B cell (primary cell): ENCODE data around the gene APOL6. TPM values are rescaled to one million over a fixed set of nuclear protein-coding genes. Genes with fewer than 3 reads are reported as not detected.

Experiments used
- ATAC-seq: fragments of 200-7000 bp; cut with Tn5 transposase; one replicate; pipeline ENCODE4 v1.10.0; 2021; ENCODE audit warnings: low read depth, mild to moderate bottlenecking, moderate number of reproducible peaks, moderate library complexity
- CTCF ChIA-PET: fragments of 350-600 bp; sonication (Branson Sonifier 250); formaldehyde crosslinking; loops from one replicate; lab custom pipeline; 2021; ENCODE audit warnings: antibody characterized with exemption, inconsistent platforms; lab: Charles Lee
- POLR2A ChIA-PET: fragments of 350-600 bp; sonication (Branson Sonifier 250); formaldehyde crosslinking; loops from one replicate; lab custom pipeline; 2021; ENCODE audit warnings: antibody characterized with exemption; lab: Charles Lee
- DNase-seq: peaks from one replicate; pipeline ENCODE4 v3.0.0; 2013
- H2AFZ ChIP-seq: 2 replicates; pipeline ENCODE4 v1.6.1; 2012; ENCODE audit warnings: mild to moderate bottlenecking, low read depth, low read length; ENCODE audit not compliant: insufficient read depth, poor library complexity, severe bottlenecking
- H3K27ac ChIP-seq, 2 donors: 1 replicate in 1 of 2; 2 replicates in 1 of 2; pipeline ENCODE4 v1.5.1; 2012 to 2013; ENCODE audit warnings: low read length in 2 of 2, mild to moderate bottlenecking in 2 of 2, moderate library complexity in 1 of 2
- H3K27me3 ChIP-seq, 4 experiments: fragments of 200-600 bp in 1 of 4; sonication (generic) in 1 of 4; replicated peaks in 1 of 4; 1 replicate in 2 of 4; 2 replicates in 2 of 4; pipeline versions ENCODE4 v1.6.1 to v1.7.0; 2013 to 2016; ENCODE audit warnings: low read length in 3 of 4, mild to moderate bottlenecking in 2 of 4, mixed read lengths in 1 of 4, moderate library complexity in 1 of 4; ENCODE audit not compliant: insufficient read depth in 4 of 4, control insufficient read depth in 3 of 4; ENCODE audit errors: control extremely low read depth in 1 of 4
- H3K36me3 ChIP-seq, 2 experiments: replicated peaks in 1 of 2; 1 replicate in 1 of 2; 2 replicates in 1 of 2; pipeline versions ENCODE4 v1.6.1 to v1.7.1; 2013; ENCODE audit warnings: low read length in 1 of 2; ENCODE audit not compliant: insufficient read depth in 2 of 2, control insufficient read depth in 1 of 2; ENCODE audit errors: control extremely low read depth in 1 of 2, extremely low read depth in 1 of 2
- H3K4me1 ChIP-seq, 2 donors: fragments of 200-600 bp in 1 of 2; sonication (generic) in 1 of 2; 1 replicate in 1 of 2; 2 replicates in 1 of 2; pipeline versions ENCODE4 v1.5.1 to v1.6.1; 2013 to 2017; ENCODE audit warnings: low read length in 2 of 2; ENCODE audit not compliant: control insufficient read depth in 2 of 2, insufficient read depth in 2 of 2
- H3K4me2 ChIP-seq: replicated peaks from 2 replicates; pipeline ENCODE3; 2012; ENCODE audit warnings: mild to moderate bottlenecking, low read depth, low read length; ENCODE audit not compliant: poor library complexity, severe bottlenecking
- H3K4me3 ChIP-seq, 5 experiments: fragments of 200-600 bp in 1 of 5; sonication (generic) in 1 of 5; 1 replicate in 3 of 5; 2 replicates in 2 of 5; pipeline versions ENCODE4 v1.5.1 to v1.7.0; 2011 to 2016; ENCODE audit warnings: low read length in 4 of 5, mild to moderate bottlenecking in 4 of 5, low read depth in 2 of 5, control low read depth in 1 of 5, moderate library complexity in 1 of 5; ENCODE audit not compliant: insufficient read depth in 1 of 5; ENCODE audit errors: control extremely low read depth in 1 of 5, extremely low read depth in 1 of 5
- H3K79me2 ChIP-seq: fragments of 200-600 bp; sonication (generic); one replicate; pipeline ENCODE4 v1.6.0; 2016; ENCODE audit warnings: low read length; ENCODE audit not compliant: control insufficient read depth, insufficient read depth
- H3K9ac ChIP-seq: fragments of 200-600 bp; sonication (generic); 2 replicates; pipeline ENCODE4 v1.6.1; 2017; ENCODE audit warnings: mild to moderate bottlenecking, low read length, moderate library complexity
- H3K9me3 ChIP-seq, 3 donors: one replicate each; pipeline versions ENCODE4 v1.6.1 to v1.7.1; 2013; ENCODE audit warnings: low read length in 2 of 3; ENCODE audit not compliant: control insufficient read depth in 2 of 3, insufficient read depth in 1 of 3; ENCODE audit errors: control extremely low read depth in 1 of 3
- H4K20me1 ChIP-seq: 2 replicates; pipeline ENCODE4 v1.6.0; 2012; ENCODE audit warnings: mild to moderate bottlenecking, low read length; ENCODE audit not compliant: insufficient read depth, control insufficient read depth, poor library complexity, severe bottlenecking
- H3K27ac Mint-ChIP-seq: one replicate; pipeline ENCODE4 v1.8.0; 2021; ENCODE audit warnings: mixed read lengths
- H3K27me3 Mint-ChIP-seq: one replicate; pipeline ENCODE4 v1.8.0; 2021; ENCODE audit warnings: mixed read lengths
- H3K4me1 Mint-ChIP-seq: one replicate; pipeline ENCODE4 v1.8.0; 2021; ENCODE audit warnings: mixed read lengths
- H3K4me3 Mint-ChIP-seq: one replicate; pipeline ENCODE4 v1.8.0; 2021; ENCODE audit warnings: mixed read lengths
- H3K9me3 Mint-ChIP-seq: one replicate; pipeline ENCODE4 v1.8.0; 2022; ENCODE audit warnings: mixed read lengths; ENCODE audit not compliant: insufficient read depth
- EZH2 ChIP-seq: IDR thresholded peaks from 2 replicates; pipeline ENCODE4 v1.6.1; 2012; ENCODE audit warnings: borderline replicate concordance, low read depth, mild to moderate bottlenecking, moderate library complexity, low read length; ENCODE audit not compliant: insufficient read depth, poor library complexity, severe bottlenecking
- WGBS: methylation state at CpG from one replicate; pipeline ENCODE4 v1.1.5; 2013; ENCODE audit warnings: missing lambda C conversion rate; ENCODE audit not compliant: insufficient coverage; 5-methylcytosine and 5-hydroxymethylcytosine counted together
- intact Hi-C: fragments of 100-400 bp; cut with micrococcal nuclease; formaldehyde crosslinking; loops from one replicate; pipeline ENCODE4 v1.10.0; 2022
- polyA plus RNA-seq: library from polyadenylated mRNA; depleted of rRNA; stranded (reverse); fragments of >200 nt; gene quantifications from 2 replicates; pipeline ENCODE4 v1.2.3, GENCODE V29; 2012
- total RNA-seq, 2 donors: library from RNA; stranded (reverse); fragments of 120-200 nt in 1 of 2; gene quantifications; 1 replicate in 1 of 2; 2 replicates in 1 of 2; pipeline versions ENCODE4 v1.2.3 to v1.2.4, GENCODE V29; 2013 to 2022
- TF ChIP-seq, protein P1 (sequence below): fragments of 200-600 bp; IDR thresholded peaks from one replicate; pipeline ENCODE4 v1.8.0; 2022; ENCODE audit warnings: antibody characterized with exemption, mild to moderate bottlenecking

The APOL6 gene
- total and polyA plus RNA-seq, 2 donors (not counting 1 experiment from before 2014, with no cell fraction given) = 2.3 to 7.0 TPM

DNA sequence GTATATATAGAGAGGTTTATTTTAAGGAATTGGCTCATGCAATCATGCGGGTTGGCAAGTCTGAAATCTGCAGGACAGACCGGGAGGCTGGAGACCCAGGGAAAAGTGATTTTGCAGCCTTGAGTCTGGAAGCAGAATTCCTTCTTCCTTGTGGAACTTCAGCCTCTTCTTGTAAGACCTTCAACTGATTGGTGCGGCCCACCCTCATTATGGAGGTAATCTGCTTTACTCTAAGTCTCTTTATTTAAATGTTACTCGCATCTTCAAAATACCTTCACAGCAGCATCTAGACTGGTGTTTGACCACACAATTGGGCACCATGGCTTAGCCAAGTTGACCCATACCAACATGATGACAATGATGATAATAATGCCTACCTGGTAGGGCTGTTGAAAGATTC lies 48.9 kb upstream of the APOL6 start:
- ChIA-PET POLR2A (no interaction called here), CTCF (no interaction called here)
- Histone ChIP-seq H3K36me3 (no peaks in the 10 kb centered on the region), H3K27me3 (no peaks in the 10 kb centered on the region), H3K9ac (no peak overlapping the region), H3K4me3 (no peak overlapping the region), H3K27ac (no peak overlapping the region), H3K9me3 (peaks cover 0 to 3% (median 0%) of the 10 kb centered on the region in 3 donors), H3K4me2 (no peak overlapping the region), H2AFZ (no peak overlapping the region), H3K79me2 (no peaks in the 10 kb centered on the region), H4K20me1 (no peaks in the 10 kb centered on the region), H3K4me1 (no peaks in the 10 kb centered on the region)
- H3K27me3 Mint-ChIP-seq = peaks cover 17% of the 10 kb centered on the region
- 100% methylated on average over 2 of the region's 4 CpGs for WGBS
- no peaks in the 10 kb centered on the region for H3K9me3 Mint-ChIP-seq
- ATAC-seq (no peak), DNase-seq (no peak)
- H3K4me3 Mint-ChIP-seq = no peak overlapping the region
- H3K27ac Mint-ChIP-seq = no peak overlapping the region
- intact Hi-C loops = no loop called here
- TF ChIP-seq, protein P1, sequence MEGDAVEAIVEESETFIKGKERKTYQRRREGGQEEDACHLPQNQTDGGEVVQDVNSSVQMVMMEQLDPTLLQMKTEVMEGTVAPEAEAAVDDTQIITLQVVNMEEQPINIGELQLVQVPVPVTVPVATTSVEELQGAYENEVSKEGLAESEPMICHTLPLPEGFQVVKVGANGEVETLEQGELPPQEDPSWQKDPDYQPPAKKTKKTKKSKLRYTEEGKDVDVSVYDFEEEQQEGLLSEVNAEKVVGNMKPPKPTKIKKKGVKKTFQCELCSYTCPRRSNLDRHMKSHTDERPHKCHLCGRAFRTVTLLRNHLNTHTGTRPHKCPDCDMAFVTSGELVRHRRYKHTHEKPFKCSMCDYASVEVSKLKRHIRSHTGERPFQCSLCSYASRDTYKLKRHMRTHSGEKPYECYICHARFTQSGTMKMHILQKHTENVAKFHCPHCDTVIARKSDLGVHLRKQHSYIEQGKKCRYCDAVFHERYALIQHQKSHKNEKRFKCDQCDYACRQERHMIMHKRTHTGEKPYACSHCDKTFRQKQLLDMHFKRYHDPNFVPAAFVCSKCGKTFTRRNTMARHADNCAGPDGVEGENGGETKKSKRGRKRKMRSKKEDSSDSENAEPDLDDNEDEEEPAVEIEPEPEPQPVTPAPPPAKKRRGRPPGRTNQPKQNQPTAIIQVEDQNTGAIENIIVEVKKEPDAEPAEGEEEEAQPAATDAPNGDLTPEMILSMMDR = no peak
- TF ChIP-seq EZH2 = no peak
- no peaks in the 10 kb centered on the region for H3K4me1 Mint-ChIP-seq

DNA sequence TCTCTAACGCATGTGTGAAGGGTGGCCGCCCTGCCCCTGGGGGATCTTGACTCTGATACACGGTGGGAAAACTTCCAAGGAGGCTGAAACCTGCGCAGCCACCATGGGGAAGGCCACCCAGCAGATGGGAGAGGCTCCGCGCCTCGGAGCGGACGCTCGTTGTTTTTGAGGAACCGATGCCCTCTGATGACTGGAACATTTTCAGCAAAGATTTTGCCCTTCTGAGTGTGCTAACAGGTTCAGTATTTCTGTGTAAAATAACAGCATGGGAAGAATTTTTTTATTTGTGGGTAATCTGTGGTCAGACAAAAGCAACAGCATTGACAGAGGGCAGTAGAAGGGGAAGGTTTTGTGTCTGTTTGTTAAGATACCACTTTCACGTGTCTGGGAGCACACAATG lies 47.8 kb upstream of the APOL6 start:
- Histone ChIP-seq H3K27ac (no peak overlapping the region), H2AFZ (no peak overlapping the region), H3K36me3 (no peaks in the 10 kb centered on the region), H3K4me1 (no peaks in the 10 kb centered on the region), H3K4me3 (no peak overlapping the region), H3K27me3 (no peaks in the 10 kb centered on the region), H4K20me1 (no peaks in the 10 kb centered on the region), H3K79me2 (no peaks in the 10 kb centered on the region), H3K4me2 (no peak overlapping the region), H3K9ac (no peak overlapping the region), H3K9me3 (peaks cover 0 to 3% (median 0%) of the 10 kb centered on the region in 3 donors)
- TF ChIP-seq EZH2 = no peak
- TF ChIP-seq, protein P1 = no peak
- H3K4me3 Mint-ChIP-seq = no peak overlapping the region
- no peak overlapping the region for H3K27ac Mint-ChIP-seq
- peaks cover 19% of the 10 kb centered on the region for H3K27me3 Mint-ChIP-seq
- ChIA-PET CTCF (no interaction called here), POLR2A (no interaction called here)
- ATAC-seq (no peak), DNase-seq (no peak)
- intact Hi-C loops = no loop called here
- H3K9me3 Mint-ChIP-seq = no peaks in the 10 kb centered on the region
- H3K4me1 Mint-ChIP-seq = no peaks in the 10 kb centered on the region
- 60% methylated on average over 11 of the region's 12 CpGs for WGBS
